Nephron (organoid): ENCODE results near the gene NINL.
"Not testable (repeated sequence)": the region's sequence is repeated elsewhere in the genome, so short reads cannot be mapped to it uniquely, and the experiment has no call there.

Experiments
- H3K27ac Mint-ChIP-seq, 3 experiments: 2 replicates each; pipeline ENCODE4 v1.8.0; 2020; ENCODE audit warnings: mixed read lengths in 3 of 3, mild to moderate bottlenecking in 2 of 3, moderate library complexity in 1 of 3
- H3K27me3 Mint-ChIP-seq: 2 replicates; pipeline ENCODE4 v1.8.0; 2021; ENCODE audit warnings: low read depth, mild to moderate bottlenecking, moderate library complexity, mixed read lengths
- H3K36me3 Mint-ChIP-seq: 2 replicates; pipeline ENCODE4 v1.8.0; 2020; ENCODE audit warnings: low read depth, mixed read lengths
- H3K4me1 Mint-ChIP-seq: 2 replicates; pipeline ENCODE4 v1.8.0; 2020; ENCODE audit warnings: mixed read lengths
- H3K4me3 Mint-ChIP-seq, 3 experiments: 2 replicates each; pipeline ENCODE4 v1.8.0; 2020; ENCODE audit warnings: mild to moderate bottlenecking in 3 of 3, mixed read lengths in 3 of 3, moderate library complexity in 2 of 3
- H3K9me3 Mint-ChIP-seq: 2 replicates; pipeline ENCODE4 v1.8.0; 2020; ENCODE audit warnings: mixed read lengths
- CTCF ChIP-seq, 3 experiments: fragments of 200-600 bp; sonication (generic); IDR thresholded peaks; one replicate each; pipeline ENCODE4 v1.5.0; 2021; ENCODE audit warnings: antibody characterized with exemption in 3 of 3; ENCODE audit not compliant: unreplicated experiment in 3 of 3

NINL gene

GRCh38 chr20:25477014-25477882, 108.1 kb downstream of the NINL start:
- no peak overlapping the region for H3K27ac Mint-ChIP-seq
- TF ChIP-seq CTCF (IDR thresholded peaks at IDR 0.05; ENCODE audit: unreplicated experiment in 3 of 3): no peak
- no peaks in the 10 kb centered on the region for H3K4me1 Mint-ChIP-seq
- no peaks in the 10 kb centered on the region for H3K27me3 Mint-ChIP-seq
- H3K9me3 Mint-ChIP-seq: no peaks in the 10 kb centered on the region
- H3K4me3 Mint-ChIP-seq: no peak overlapping the region
- peaks cover 60% of the 10 kb centered on the region for H3K36me3 Mint-ChIP-seq

- H3K27me3 Mint-ChIP-seq: no peaks in the 10 kb centered on the region
- no peak overlapping the region for H3K27ac Mint-ChIP-seq
- no peak overlapping the region for H3K4me3 Mint-ChIP-seq
- peaks cover 65% of the 10 kb centered on the region for H3K36me3 Mint-ChIP-seq
- TF ChIP-seq CTCF (IDR thresholded peaks at IDR 0.05; ENCODE audit: unreplicated experiment in 3 of 3): no peak
- H3K4me1 Mint-ChIP-seq: no peaks in the 10 kb centered on the region
- no peaks in the 10 kb centered on the region for H3K9me3 Mint-ChIP-seq
These were observed 109.0 kb downstream of the NINL start for GRCh38 chr20:25476106-25477013.

- peaks cover 66% of the 10 kb centered on the region for H3K36me3 Mint-ChIP-seq
- not testable (repeated sequence) for H3K4me3 Mint-ChIP-seq, H3K4me1 Mint-ChIP-seq, H3K9me3 Mint-ChIP-seq, H3K27ac Mint-ChIP-seq, H3K27me3 Mint-ChIP-seq
These were observed 112.0 kb downstream of the NINL start for GRCh38 chr20:25473297-25473696.

- Mint-ChIP-seq H3K27ac (no peak overlapping the region), H3K4me1 (no peaks in the 10 kb centered on the region), H3K9me3 (no peaks in the 10 kb centered on the region), H3K4me3 (no peak overlapping the region), H3K36me3 (peaks cover 69% of the 10 kb centered on the region), H3K27me3 (no peaks in the 10 kb centered on the region)
- TF ChIP-seq CTCF (IDR thresholded peaks at IDR 0.05; ENCODE audit: unreplicated experiment in 3 of 3): no peak
These were observed 114.3 kb downstream of the NINL start for GRCh38 chr20:25471020-25471419.

GRCh38 chr20:25470045-25470444, 115.3 kb downstream of the NINL start:
- Mint-ChIP-seq H3K27me3 (no peaks in the 10 kb centered on the region), H3K27ac (peak overlapping the region in 1 of 3 experiments; percentile 34), H3K9me3 (no peaks in the 10 kb centered on the region), H3K36me3 (peaks cover 69% of the 10 kb centered on the region), H3K4me3 (no peak overlapping the region), H3K4me1 (no peaks in the 10 kb centered on the region)
- TF ChIP-seq CTCF (IDR thresholded peaks at IDR 0.05; ENCODE audit: unreplicated experiment in 3 of 3): peak; percentile 34 to 50 (median 39)

- H3K36me3 Mint-ChIP-seq: peaks cover 74% of the 10 kb centered on the region
- TF ChIP-seq CTCF (IDR thresholded peaks at IDR 0.05; ENCODE audit: unreplicated experiment in 3 of 3): no peak
These were observed 115.8 kb downstream of the NINL start for GRCh38 chr20:25469558-25469957.

More at GRCh38 chr20:25469558-25469957, 115.8 kb downstream of the NINL start:
- Mint-ChIP-seq H3K27ac (peak overlapping the region in 1 of 3 experiments; percentile 34), H3K9me3 (no peaks in the 10 kb centered on the region), H3K4me3 (no peak overlapping the region), H3K4me1 (no peaks in the 10 kb centered on the region), H3K27me3 (no peaks in the 10 kb centered on the region)
